ENCODE measurements around the gene PDGFRA. TPM values are rescaled to one million over a fixed set of nuclear protein-coding genes. Genes with fewer than 3 reads are reported as not detected.
"Not testable (repeated sequence)": the region's sequence is repeated elsewhere in the genome, so short reads cannot be mapped to it uniquely, and the experiment has no call there.

PDGFRA gene
- total RNA-seq, 2 donors from 2014 or later = 0.63 TPM; not detected in 1

DNA sequence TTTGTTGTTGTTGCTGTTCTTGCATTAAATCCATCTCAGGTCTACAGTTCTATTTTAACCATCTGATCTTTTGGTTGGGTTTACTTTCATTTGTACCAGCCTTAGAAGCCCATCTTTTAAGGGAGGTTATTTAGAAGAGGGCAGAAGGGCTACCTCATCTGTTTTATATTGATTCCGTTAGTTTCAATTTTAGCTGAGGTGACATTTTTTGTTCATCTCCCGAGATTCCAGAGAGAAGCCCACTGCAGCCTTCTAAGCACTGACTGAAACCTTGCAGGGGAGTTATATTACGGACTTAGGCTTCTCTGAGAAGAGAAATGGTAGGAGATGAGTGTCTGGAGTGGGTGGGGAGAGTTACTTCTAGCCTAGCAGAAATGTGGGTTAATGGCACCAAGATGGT, 101.8 kb downstream of the PDGFRA start:
- Mint-ChIP-seq H3K27ac (no peak overlapping the region), H3K4me3 (no peak overlapping the region), H3K36me3 (ENCODE audit: low read depth) (no peaks in the 10 kb centered on the region), H3K4me1 (no peaks in the 10 kb centered on the region), H3K27me3 (no peaks in the 10 kb centered on the region)
- H3K9me3 ChIP-seq (ENCODE audit: control insufficient read depth, low read length, poor library complexity, severe bottlenecking) = no peaks in the 10 kb centered on the region
- ATAC-seq (no peak), DNase-seq (no peak)

DNA sequence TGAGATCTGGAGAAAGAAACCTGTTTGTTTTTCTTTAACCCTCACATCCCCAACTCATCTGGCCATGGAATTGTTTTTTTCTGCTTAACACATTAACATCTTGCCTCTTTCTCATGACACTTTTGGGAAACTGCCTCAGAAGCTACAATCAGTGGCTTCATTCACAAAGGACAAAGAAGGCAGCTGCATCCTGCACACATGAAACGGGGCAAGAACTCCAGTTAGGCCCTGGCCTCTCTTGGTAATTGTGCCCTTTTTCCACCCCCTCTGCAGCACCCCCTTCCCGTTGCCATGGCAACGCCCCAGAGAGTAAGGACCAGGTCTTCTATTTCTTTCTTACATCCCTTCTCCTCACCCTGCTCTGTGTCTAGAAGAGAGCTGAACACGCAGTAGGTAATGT, 103.4 kb downstream of the PDGFRA start:
- no peaks in the 10 kb centered on the region for H3K4me1 Mint-ChIP-seq
- H3K4me3 Mint-ChIP-seq = no peak overlapping the region
- H3K36me3 Mint-ChIP-seq (ENCODE audit: low read depth) = no peaks in the 10 kb centered on the region
- no peak overlapping the region for H3K27ac Mint-ChIP-seq
- peaks cover 13% of the 10 kb centered on the region for H3K27me3 Mint-ChIP-seq
- H3K9me3 ChIP-seq (ENCODE audit: control insufficient read depth, low read length, poor library complexity, severe bottlenecking) = no peaks in the 10 kb centered on the region
- DNase-seq (no peak), ATAC-seq (no peak)

DNA sequence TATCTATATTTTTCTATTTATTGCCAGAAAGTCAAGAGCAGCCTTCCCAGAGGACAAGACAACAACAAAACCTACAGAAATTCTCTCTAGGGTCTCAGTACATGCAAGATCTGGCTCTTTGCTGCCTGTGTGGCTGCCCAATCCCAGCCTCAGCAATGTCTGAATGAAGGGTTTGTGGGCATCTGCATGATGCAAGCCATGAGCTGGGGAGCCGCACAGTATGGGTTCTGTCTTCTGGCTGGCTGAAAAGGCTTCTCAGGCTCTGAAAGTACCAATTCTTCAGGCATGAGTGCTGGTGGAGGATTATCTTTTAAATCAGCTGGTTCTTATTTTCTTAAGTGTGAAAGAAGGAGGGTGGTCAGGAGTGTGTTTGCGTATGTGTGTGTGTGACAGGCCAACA, 104.6 kb downstream of the PDGFRA start:
- H3K9me3 ChIP-seq (ENCODE audit: control insufficient read depth, low read length, poor library complexity, severe bottlenecking) = no peaks in the 10 kb centered on the region
- ATAC-seq (no peak), DNase-seq (no peak)
- Mint-ChIP-seq H3K4me1 (no peaks in the 10 kb centered on the region), H3K4me3 (no peak overlapping the region), H3K27ac (no peak overlapping the region), H3K27me3 (peaks cover 23% of the 10 kb centered on the region), H3K36me3 (ENCODE audit: low read depth) (peaks cover 4% of the 10 kb centered on the region)

DNA sequence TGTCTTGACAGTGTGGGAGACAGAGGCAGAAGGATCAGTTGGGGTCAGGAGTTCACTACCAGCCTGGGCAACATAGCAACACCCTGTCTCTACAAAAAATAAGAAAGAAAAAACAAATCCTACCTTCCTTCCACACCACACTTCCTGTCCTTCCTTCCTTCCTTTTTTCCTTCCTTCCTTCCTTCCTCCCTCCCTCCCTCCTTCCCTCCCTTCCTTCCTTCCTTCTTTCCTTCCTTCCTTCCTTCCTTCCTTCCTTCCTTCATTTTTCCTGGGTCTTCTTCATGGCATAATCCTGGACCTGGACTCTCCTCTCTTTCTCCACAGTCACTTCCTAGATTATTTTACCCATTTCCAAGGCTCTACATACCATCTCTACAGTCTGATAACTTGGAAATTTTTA, 105.7 kb downstream of the PDGFRA start:
- not testable (repeated sequence) for DNase-seq; ATAC-seq; H3K4me3 Mint-ChIP-seq; H3K36me3 Mint-ChIP-seq (ENCODE audit: low read depth); H3K27ac Mint-ChIP-seq; H3K9me3 ChIP-seq (ENCODE audit: control insufficient read depth, low read length, poor library complexity, severe bottlenecking); H3K4me1 Mint-ChIP-seq
- peaks cover 29% of the 10 kb centered on the region for H3K27me3 Mint-ChIP-seq

DNA sequence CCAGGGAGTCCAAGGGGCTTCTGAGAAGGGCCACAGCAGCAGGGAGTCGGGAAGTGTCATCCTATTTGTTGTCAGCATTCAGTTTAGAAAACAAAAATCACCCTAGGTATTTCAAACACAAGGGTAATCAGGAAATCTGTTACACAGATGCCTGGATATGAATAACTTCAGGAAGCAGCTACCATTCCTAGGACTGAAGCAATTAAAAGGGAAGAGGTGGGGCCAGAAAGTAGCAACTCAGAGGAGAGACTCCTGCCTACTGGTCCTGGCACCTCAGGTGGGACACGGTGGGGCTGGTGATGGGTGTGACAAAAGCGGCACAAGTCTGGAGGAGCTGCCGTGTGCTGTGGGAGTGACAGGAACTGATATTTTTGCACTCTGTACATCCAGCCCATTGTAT, 107.9 kb downstream of the PDGFRA start:
- Mint-ChIP-seq H3K4me1 (no peaks in the 10 kb centered on the region), H3K4me3 (no peak overlapping the region), H3K36me3 (ENCODE audit: low read depth) (peaks cover 4% of the 10 kb centered on the region), H3K27me3 (peaks cover 38% of the 10 kb centered on the region), H3K27ac (no peak overlapping the region)
- ATAC-seq (no peak), DNase-seq (no peak)
- no peaks in the 10 kb centered on the region for H3K9me3 ChIP-seq (ENCODE audit: control insufficient read depth, low read length, poor library complexity, severe bottlenecking)

DNA sequence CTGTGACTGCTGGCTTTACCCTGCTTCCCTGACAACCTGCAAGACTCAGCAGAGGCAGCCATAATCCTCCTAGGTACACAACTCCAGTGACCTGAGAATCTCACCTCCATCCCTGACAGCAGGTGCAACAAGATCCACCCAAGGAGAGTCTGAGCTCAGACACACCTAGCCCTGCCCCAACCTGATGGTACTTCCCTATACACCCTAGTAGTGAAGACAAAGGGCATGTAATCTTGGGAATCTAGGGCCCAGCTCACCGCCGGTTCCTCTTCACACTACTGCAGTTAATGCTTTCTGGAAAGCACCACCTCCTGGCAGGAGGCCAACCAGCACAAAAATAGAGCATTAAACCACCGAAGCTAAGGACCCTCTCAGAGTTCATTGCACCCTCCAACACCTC, 113.0 kb downstream of the PDGFRA start:
- not testable (repeated sequence) for H3K9me3 ChIP-seq (ENCODE audit: control insufficient read depth, low read length, poor library complexity, severe bottlenecking); H3K27ac Mint-ChIP-seq; H3K4me1 Mint-ChIP-seq; H3K36me3 Mint-ChIP-seq (ENCODE audit: low read depth); H3K4me3 Mint-ChIP-seq; ATAC-seq; DNase-seq
- peaks cover 36% of the 10 kb centered on the region for H3K27me3 Mint-ChIP-seq

Other genes starting within 250 kb of the PDGFRA start
- 10 to 100 TPM; 43.0 to 70.1 TPM for gene CHIC2, start 164.7 kb upstream of the PDGFRA start, total RNA-seq
- gene GSX2, start 129.1 kb upstream of the PDGFRA start, total RNA-seq = not detected

All from T-helper 17 cell (primary cell).